CD4-positive, alpha-beta memory T cell (primary cell): ENCODE results near the gene YTHDC1. TPM values are rescaled to one million over a fixed set of nuclear protein-coding genes. Genes with fewer than 3 reads are reported as not detected.
A peak's percentile ranks its signal among the peaks of the same experiment; 100 is the strongest.
"Not testable (repeated sequence)": the region's sequence is repeated elsewhere in the genome, so short reads cannot be mapped to it uniquely, and the experiment has no call there.

Experiments used
- CTCF ChIA-PET: fragments of 350-600 bp; sonication (Branson Sonifier 250); formaldehyde crosslinking; loops from one replicate; lab custom pipeline; 2021; ENCODE audit warnings: inconsistent platforms; ENCODE audit not compliant: partially characterized antibody; lab: Charles Lee
- POLR2A ChIA-PET: fragments of 350-600 bp; sonication (Branson Sonifier 250); formaldehyde crosslinking; loops from one replicate; lab custom pipeline; 2021; ENCODE audit not compliant: partially characterized antibody; lab: Charles Lee
- DNase-seq, 5 donors: peaks; one replicate each; pipeline versions ENCODE4 v3.0.0 to v3.0.0-alpha.2; 2020 to 2022; ENCODE audit warnings: mixed read lengths in 1 of 5
- H3K27ac ChIP-seq: one replicate; pipeline ENCODE4 v1.7.0; 2013; ENCODE audit warnings: low read depth, low read length
- H3K27me3 ChIP-seq: 2 replicates; pipeline ENCODE4 v1.7.0; 2013; ENCODE audit warnings: mild to moderate bottlenecking, low read length, moderate library complexity; ENCODE audit not compliant: insufficient read depth
- H3K36me3 ChIP-seq: 2 replicates; pipeline ENCODE4 v1.7.0; 2013; ENCODE audit warnings: mild to moderate bottlenecking, low read length, moderate library complexity; ENCODE audit not compliant: insufficient read depth
- H3K4me1 ChIP-seq: 2 replicates; pipeline ENCODE4 v1.7.0; 2013; ENCODE audit warnings: mild to moderate bottlenecking, low read length, moderate library complexity; ENCODE audit not compliant: insufficient read depth
- H3K4me3 ChIP-seq, 2 donors: one replicate each; pipeline ENCODE4 v1.7.0; 2013; ENCODE audit warnings: low read length in 2 of 2, mild to moderate bottlenecking in 1 of 2
- H3K9me3 ChIP-seq, 2 donors: one replicate each; pipeline ENCODE4 v1.7.0; 2013; ENCODE audit warnings: low read length in 2 of 2, control low read depth in 1 of 2; ENCODE audit not compliant: control insufficient read depth in 1 of 2
- H3K27ac Mint-ChIP-seq, 7 donors: one replicate each; pipeline ENCODE4 v1.8.0; 2020 to 2021; ENCODE audit warnings: mixed read lengths in 7 of 7, mild to moderate bottlenecking in 6 of 7, inconsistent platforms in 3 of 7, moderate library complexity in 3 of 7
- H3K27me3 Mint-ChIP-seq, 2 donors: one replicate each; pipeline ENCODE4 v1.8.0; 2020 to 2021; ENCODE audit warnings: mixed read lengths in 2 of 2
- H3K36me3 Mint-ChIP-seq, 2 donors: one replicate each; pipeline ENCODE4 v1.8.0; 2020 to 2021; ENCODE audit warnings: mixed read lengths in 2 of 2, inconsistent platforms in 1 of 2, mild to moderate bottlenecking in 1 of 2
- H3K4me1 Mint-ChIP-seq, 4 donors: one replicate each; pipeline ENCODE4 v1.8.0; 2020 to 2021; ENCODE audit warnings: mixed read lengths in 4 of 4, mild to moderate bottlenecking in 1 of 4
- H3K4me3 Mint-ChIP-seq, 8 donors: one replicate each; pipeline ENCODE4 v1.8.0; 2020 to 2021; ENCODE audit warnings: mixed read lengths in 8 of 8, mild to moderate bottlenecking in 7 of 8, moderate library complexity in 6 of 8, inconsistent platforms in 3 of 8
- H3K9me3 Mint-ChIP-seq, 8 donors: one replicate each; pipeline ENCODE4 v1.8.0; 2020 to 2021; ENCODE audit warnings: mixed read lengths in 8 of 8, mild to moderate bottlenecking in 5 of 8, inconsistent platforms in 3 of 8, moderate library complexity in 1 of 8
- intact Hi-C: fragments of 100-400 bp; cut with micrococcal nuclease; formaldehyde crosslinking; loops from one replicate; pipeline ENCODE4 v1.15.1; 2023
- polyA plus RNA-seq, 2 donors: library from polyadenylated mRNA; unstranded; fragments of 300-500 nt; fragmentation: Illumina TruSeq; gene quantifications; one replicate each; pipeline ENCODE4 v1.2.3, GENCODE V29; 2021
- total RNA-seq, 2 experiments: library from RNA; stranded (reverse); gene quantifications; one replicate each; pipeline ENCODE4 v1.2.3, GENCODE V29; 2021

Gene YTHDC1
- total and polyA plus RNA-seq, 4 experiments from 2014 or later = 11.2 to 201 (median 110) TPM

GRCh38 chr4:68283714-68284113, 66.2 kb downstream of the YTHDC1 start:
- H3K36me3 ChIP-seq = no peaks in the 10 kb centered on the region
- CTCF ChIA-PET = no interaction called here
- DNase-seq = no peak
- POLR2A ChIA-PET = no interaction called here
- Mint-ChIP-seq H3K27ac (no peak overlapping the region), H3K9me3 (no peaks in the 10 kb centered on the region), H3K27me3 (peaks cover 2 to 7% of the 10 kb centered on the region in 2 donors), H3K36me3 (no peaks in the 10 kb centered on the region), H3K4me1 (peaks cover 0 to 4% (median 0%) of the 10 kb centered on the region in 4 donors), H3K4me3 (no peak overlapping the region)
- no peaks in the 10 kb centered on the region for H3K27me3 ChIP-seq
- no peak overlapping the region for H3K4me3 ChIP-seq
- no peaks in the 10 kb centered on the region for H3K9me3 ChIP-seq
- H3K27ac ChIP-seq = no peak overlapping the region
- intact Hi-C loops = no loop called here
- H3K4me1 ChIP-seq = no peaks in the 10 kb centered on the region

- H3K36me3 Mint-ChIP-seq = no peaks in the 10 kb centered on the region
- H3K4me1 Mint-ChIP-seq = no peaks in the 10 kb centered on the region
- Histone ChIP-seq H3K36me3 (no peaks in the 10 kb centered on the region), H3K4me3 (no peak overlapping the region), H3K27ac (no peak overlapping the region), H3K9me3 (no peaks in the 10 kb centered on the region), H3K27me3 (no peaks in the 10 kb centered on the region), H3K4me1 (no peaks in the 10 kb centered on the region)
- no peak for DNase-seq
- H3K27me3 Mint-ChIP-seq = peaks cover 2 to 7% of the 10 kb centered on the region in 2 donors
- intact Hi-C loops = no loop called here
- H3K4me3 Mint-ChIP-seq = no peak overlapping the region
- no peak overlapping the region for H3K27ac Mint-ChIP-seq
- POLR2A ChIA-PET = no interaction called here
- no peaks in the 10 kb centered on the region for H3K9me3 Mint-ChIP-seq
- CTCF ChIA-PET = no interaction called here
Measured at GRCh38 chr4:68283095-68283494, 66.8 kb downstream of the YTHDC1 start.

- H3K36me3 Mint-ChIP-seq, H3K27ac Mint-ChIP-seq, H3K27me3 Mint-ChIP-seq, H3K9me3 Mint-ChIP-seq, H3K27me3 ChIP-seq, H3K4me1 Mint-ChIP-seq, H3K4me1 ChIP-seq, H3K27ac ChIP-seq, H3K4me3 ChIP-seq, H3K9me3 ChIP-seq, H3K4me3 Mint-ChIP-seq, CTCF ChIA-PET, DNase-seq, POLR2A ChIA-PET, intact Hi-C loops, H3K36me3 ChIP-seq: not testable (repeated sequence)
Measured at GRCh38 chr4:68281796-68282740, 67.8 kb downstream of the YTHDC1 start.

GRCh38 chr4:68278029-68278428, 71.9 kb downstream of the YTHDC1 start:
- H3K27ac Mint-ChIP-seq = no peak overlapping the region
- H3K4me1 ChIP-seq = no peaks in the 10 kb centered on the region
- no peaks in the 10 kb centered on the region for H3K27me3 ChIP-seq
- no peak overlapping the region for H3K4me3 ChIP-seq
- no peaks in the 10 kb centered on the region for H3K36me3 ChIP-seq
- H3K4me1 Mint-ChIP-seq = no peaks in the 10 kb centered on the region
- H3K9me3 Mint-ChIP-seq = no peaks in the 10 kb centered on the region
- intact Hi-C loops = no loop called here
- H3K4me3 Mint-ChIP-seq = no peak overlapping the region
- no peak overlapping the region for H3K27ac ChIP-seq
- peaks cover 4 to 12% of the 10 kb centered on the region in 2 donors for H3K27me3 Mint-ChIP-seq
- ChIA-PET CTCF (interaction anchor here (0.9 kb wide), 1 partner anchor 98 kb away, joined by 5 read pairs; no protein-coding TSS in a partner anchor), POLR2A (no interaction called here)
- no peak for DNase-seq
- H3K36me3 Mint-ChIP-seq = no peaks in the 10 kb centered on the region
- H3K9me3 ChIP-seq = no peaks in the 10 kb centered on the region

- Mint-ChIP-seq H3K4me3 (no peak overlapping the region), H3K27me3 (peaks cover 4 to 12% of the 10 kb centered on the region in 2 donors)
Measured at GRCh38 chr4:68277627-68278026, 72.3 kb downstream of the YTHDC1 start.

GRCh38 chr4:68272860-68273259, 77.0 kb downstream of the YTHDC1 start:
- ChIA-PET POLR2A (no interaction called here), CTCF (interaction anchor here (0.8 to 4.9 kb wide), 8 partner anchors 8 to 103 kb away, joined by 3 to 115 read pairs (median 4); no protein-coding TSS in a partner anchor)
- Mint-ChIP-seq H3K4me1 (peaks cover 0 to 1% (median 0%) of the 10 kb centered on the region in 4 donors), H3K4me3 (no peak overlapping the region), H3K27me3 (peaks cover 7 to 10% of the 10 kb centered on the region in 2 donors), H3K36me3 (no peaks in the 10 kb centered on the region), H3K9me3 (peaks cover 0 to 4% (median 0%) of the 10 kb centered on the region in 8 donors), H3K27ac (no peak overlapping the region)
- Histone ChIP-seq H3K4me1 (no peaks in the 10 kb centered on the region), H3K27ac (no peak overlapping the region), H3K27me3 (no peaks in the 10 kb centered on the region), H3K9me3 (no peaks in the 10 kb centered on the region), H3K4me3 (no peak overlapping the region), H3K36me3 (no peaks in the 10 kb centered on the region)
- intact Hi-C loops = loop anchor here (1.0 kb wide), 2 partner anchors 103 to 225 kb away; no protein-coding TSS in a partner anchor
- no peak for DNase-seq

More at GRCh38 chr4:68277627-68278026, 72.3 kb downstream of the YTHDC1 start:
- Histone ChIP-seq H3K27me3 (no peaks in the 10 kb centered on the region), H3K4me3 (no peak overlapping the region), H3K36me3 (no peaks in the 10 kb centered on the region), H3K27ac (no peak overlapping the region), H3K9me3 (no peaks in the 10 kb centered on the region), H3K4me1 (no peaks in the 10 kb centered on the region)
- intact Hi-C loops = no loop called here
- H3K9me3 Mint-ChIP-seq = no peaks in the 10 kb centered on the region
- POLR2A ChIA-PET = no interaction called here
- H3K4me1 Mint-ChIP-seq = no peaks in the 10 kb centered on the region
- no peak for DNase-seq
- CTCF ChIA-PET = interaction anchor here (0.9 kb wide), 1 partner anchor 98 kb away, joined by 5 read pairs; no protein-coding TSS in a partner anchor
- H3K27ac Mint-ChIP-seq = no peak overlapping the region
- H3K36me3 Mint-ChIP-seq = no peaks in the 10 kb centered on the region

GRCh38 chr4:68272380-68272779, 77.5 kb downstream of the YTHDC1 start:
- POLR2A ChIA-PET = interaction anchor here (1.2 kb wide), 1 partner anchor 101 kb away, joined by 4 read pairs; no protein-coding TSS in a partner anchor
- H3K9me3 ChIP-seq = no peaks in the 10 kb centered on the region
- no peak overlapping the region for H3K4me3 ChIP-seq
- intact Hi-C loops = loop anchor here (1.0 kb wide), 2 partner anchors 104 to 226 kb away; no protein-coding TSS in a partner anchor
- CTCF ChIA-PET = interaction anchor here (0.7 to 4.9 kb wide), 16 partner anchors 8 to 163 kb away, joined by 3 to 115 read pairs (median 4); no protein-coding TSS in a partner anchor
- no peak for DNase-seq
- H3K36me3 Mint-ChIP-seq = no peaks in the 10 kb centered on the region
- H3K4me3 Mint-ChIP-seq = peak overlapping the region in 2 of 8 donors; percentile 16 to 63
- no peak overlapping the region for H3K27ac ChIP-seq
- H3K27me3 ChIP-seq = no peaks in the 10 kb centered on the region
- H3K9me3 Mint-ChIP-seq = peaks cover 0 to 4% (median 0%) of the 10 kb centered on the region in 8 donors
- no peak overlapping the region for H3K27ac Mint-ChIP-seq
- peaks cover 7 to 10% of the 10 kb centered on the region in 2 donors for H3K27me3 Mint-ChIP-seq
- H3K36me3 ChIP-seq = no peaks in the 10 kb centered on the region
- H3K4me1 Mint-ChIP-seq = peaks cover 0 to 4% (median 1%) of the 10 kb centered on the region in 4 donors
- H3K4me1 ChIP-seq = no peaks in the 10 kb centered on the region
